OCI-LY3 (cell line): ENCODE data around the gene KIFAP3.
"Not testable (repeated sequence)": the region's sequence is repeated elsewhere in the genome, so short reads cannot be mapped to it uniquely, and the experiment has no call there.

Experiments
- H2AFZ ChIP-seq: fragments of 200-600, 300-600 bp; shearing (Covaris generic); 2 replicates; pipeline ENCODE4 v1.6.0; 2014; ENCODE audit warnings: antibody characterized with exemption, low read depth, low read length
- H3K27ac ChIP-seq: fragments of 200-600, 300-600 bp; sonication (generic); 2 replicates; pipeline ENCODE4 v1.5.1; 2014; ENCODE audit warnings: mild to moderate bottlenecking, low read length, moderate library complexity, mixed read lengths
- H3K27me3 ChIP-seq: fragments of 200-600, 300-600 bp; sonication (generic); 2 replicates; pipeline ENCODE4 v1.6.1; 2014; ENCODE audit warnings: low read depth, low read length, mixed read lengths
- H3K36me3 ChIP-seq: fragments of 200-600, 300-600 bp; sonication (generic); replicated peaks from 2 replicates; pipeline ENCODE3; 2014; ENCODE audit warnings: low read depth, low read length, mixed read lengths
- H3K4me1 ChIP-seq: fragments of 300-600, 200-600 bp; sonication (generic); 2 replicates; pipeline ENCODE4 v1.6.1; 2014; ENCODE audit warnings: low read length, mixed read lengths
- H3K4me2 ChIP-seq: fragments of 200-600, 300-600 bp; sonication (generic); 2 replicates; pipeline ENCODE4 v1.6.1; 2014; ENCODE audit warnings: low read length, mixed read lengths
- H3K4me3 ChIP-seq: fragments of 300-600, 200-600 bp; sonication (generic); 2 replicates; pipeline ENCODE4 v1.5.1; 2014; ENCODE audit warnings: antibody characterized with exemption, mild to moderate bottlenecking, low read length, moderate library complexity
- H3K79me2 ChIP-seq: fragments of 300-600, 200-600 bp; shearing (Covaris generic); 2 replicates; pipeline ENCODE4 v1.6.1; 2014; ENCODE audit warnings: mild to moderate bottlenecking, low read length, mixed read lengths
- H3K9ac ChIP-seq: fragments of 300-600, 200-600 bp; shearing (Covaris generic); 2 replicates; pipeline ENCODE4 v1.6.0; 2014; ENCODE audit warnings: mild to moderate bottlenecking, low read length, moderate library complexity
- H3K9me3 ChIP-seq: fragments of 200-600, 300-600 bp; shearing (Covaris generic); 2 replicates; pipeline ENCODE4 v1.6.1; 2014; ENCODE audit warnings: low read length, mixed read lengths; ENCODE audit not compliant: insufficient read depth
- H4K20me1 ChIP-seq: fragments of 200-600, 300-600 bp; sonication (generic); 2 replicates; pipeline ENCODE4 v1.6.1; 2016; ENCODE audit warnings: low read length, mixed read lengths; ENCODE audit not compliant: insufficient read depth
- CTCF ChIP-seq: fragments of 200-600, 300-600 bp; sonication (generic); IDR thresholded peaks from 2 replicates; pipeline ENCODE4 v1.5.1; 2014; ENCODE audit warnings: antibody characterized with exemption, low read length, low read depth
- EZH2phosphoT487 ChIP-seq: fragments of 200-600 bp; shearing (Covaris generic); IDR thresholded peaks from 2 replicates; pipeline ENCODE4 v1.6.1; 2018; ENCODE audit warnings: antibody characterized with exemption, mixed run types, low read depth

Gene KIFAP3

GRCh38 chr1:170097449-170097948 is 23.0 kb upstream of the KIFAP3 start:
- no peaks in the 10 kb centered on the region for H3K36me3 ChIP-seq
- no peaks in the 10 kb centered on the region for H4K20me1 ChIP-seq
- H3K4me3 ChIP-seq: peak overlapping the region; percentile 17; the same call in 1 of the 2 replicates
- H3K27me3 ChIP-seq: peaks cover 10% of the 10 kb centered on the region; the same call in 1 of the 2 replicates
- H2AFZ ChIP-seq: peak overlapping the region; percentile 33; the same call in 1 of the 2 replicates
- peak overlapping the region; percentile 54 for H3K4me2 ChIP-seq
- no peak for TF ChIP-seq EZH2phosphoT487
- no peak for TF ChIP-seq CTCF
- no peak overlapping the region for H3K27ac ChIP-seq
- no peak overlapping the region for H3K9ac ChIP-seq
- no peaks in the 10 kb centered on the region for H3K9me3 ChIP-seq
- H3K4me1 ChIP-seq: peaks cover 30% of the 10 kb centered on the region
- H3K79me2 ChIP-seq: no peaks in the 10 kb centered on the region

DNA sequence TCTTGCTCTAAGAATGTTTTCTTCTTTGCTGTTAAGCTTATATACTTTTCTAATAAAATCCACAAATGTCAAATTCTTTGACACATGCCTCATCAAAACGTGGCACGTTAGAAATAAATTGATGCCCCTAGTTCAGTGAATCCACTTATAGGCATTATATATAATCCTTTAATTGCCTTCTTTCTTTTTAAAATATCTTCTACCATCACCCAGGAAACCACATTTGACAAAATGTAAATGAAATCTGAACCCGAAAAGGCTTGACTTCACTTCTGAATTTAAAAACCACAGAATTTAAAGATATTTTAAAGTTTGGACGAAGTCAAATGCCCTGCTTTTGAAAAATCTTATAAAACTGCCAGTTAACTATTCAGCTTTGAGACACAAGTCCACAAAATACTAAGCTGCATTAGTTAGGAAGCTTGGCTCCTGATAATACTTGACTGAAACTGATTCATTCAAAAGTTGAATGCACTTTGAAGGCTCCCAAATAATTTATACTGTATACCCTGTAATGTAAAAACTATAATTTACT is 22.4 kb upstream of the KIFAP3 start:
- Histone ChIP-seq H3K36me3 (no peaks in the 10 kb centered on the region), H3K9me3 (no peaks in the 10 kb centered on the region), H3K4me1 (peaks cover 30% of the 10 kb centered on the region), H2AFZ (no peak overlapping the region), H3K4me2 (peak overlapping the region; percentile 54), H3K4me3 (no peak overlapping the region), H4K20me1 (no peaks in the 10 kb centered on the region), H3K9ac (no peak overlapping the region), H3K79me2 (no peaks in the 10 kb centered on the region), H3K27ac (no peak overlapping the region), H3K27me3 (peaks cover 10% of the 10 kb centered on the region; the same call in 1 of the 2 replicates)
- no peak for TF ChIP-seq EZH2phosphoT487
- no peak for TF ChIP-seq CTCF

DNA sequence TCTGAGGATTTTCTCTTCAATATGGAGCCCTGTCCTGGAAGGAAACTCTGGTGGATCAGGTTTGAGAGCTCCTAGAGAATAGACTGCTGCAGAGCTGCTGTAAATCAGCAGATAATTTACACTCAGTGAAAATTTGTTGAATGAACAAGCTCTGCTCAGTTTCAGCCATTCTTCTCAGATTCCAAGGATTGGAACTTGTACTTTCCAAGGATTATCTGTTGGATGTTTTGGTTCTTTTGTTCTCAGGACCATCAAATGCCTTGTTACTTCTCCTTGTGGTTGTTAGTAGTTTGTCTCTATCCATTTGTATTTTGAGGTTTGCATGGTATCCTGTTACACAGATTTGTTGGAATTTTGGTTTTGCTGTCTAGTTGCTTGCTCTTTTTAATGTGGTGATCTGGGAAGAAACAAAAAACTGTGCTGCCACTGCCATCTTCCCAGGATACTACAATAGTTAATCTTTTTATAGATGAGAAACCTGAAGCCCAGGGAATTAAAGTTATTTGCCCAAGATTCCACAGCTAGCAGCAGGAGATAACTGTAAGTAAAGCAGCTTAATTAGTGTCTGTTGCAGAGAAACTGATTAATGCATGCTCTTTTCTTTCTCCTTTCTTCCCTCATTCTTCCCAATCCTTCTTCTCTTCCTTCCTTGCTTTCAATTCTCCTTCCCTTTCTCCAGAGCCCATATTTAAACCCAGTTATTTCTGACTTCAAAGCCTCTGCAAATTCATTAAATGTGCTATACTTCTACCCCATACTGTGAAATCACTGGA is 21.7 kb upstream of the KIFAP3 start:
- Histone ChIP-seq H2AFZ (no peak overlapping the region), H3K9me3 (no peaks in the 10 kb centered on the region), H3K4me1 (peaks cover 30% of the 10 kb centered on the region), H3K27ac (no peak overlapping the region), H4K20me1 (no peaks in the 10 kb centered on the region), H3K4me3 (no peak overlapping the region), H3K79me2 (no peaks in the 10 kb centered on the region), H3K9ac (no peak overlapping the region), H3K27me3 (peaks cover 10% of the 10 kb centered on the region; the same call in 1 of the 2 replicates), H3K36me3 (no peaks in the 10 kb centered on the region), H3K4me2 (no peak overlapping the region)
- no peak for TF ChIP-seq EZH2phosphoT487
- no peak for TF ChIP-seq CTCF

DNA sequence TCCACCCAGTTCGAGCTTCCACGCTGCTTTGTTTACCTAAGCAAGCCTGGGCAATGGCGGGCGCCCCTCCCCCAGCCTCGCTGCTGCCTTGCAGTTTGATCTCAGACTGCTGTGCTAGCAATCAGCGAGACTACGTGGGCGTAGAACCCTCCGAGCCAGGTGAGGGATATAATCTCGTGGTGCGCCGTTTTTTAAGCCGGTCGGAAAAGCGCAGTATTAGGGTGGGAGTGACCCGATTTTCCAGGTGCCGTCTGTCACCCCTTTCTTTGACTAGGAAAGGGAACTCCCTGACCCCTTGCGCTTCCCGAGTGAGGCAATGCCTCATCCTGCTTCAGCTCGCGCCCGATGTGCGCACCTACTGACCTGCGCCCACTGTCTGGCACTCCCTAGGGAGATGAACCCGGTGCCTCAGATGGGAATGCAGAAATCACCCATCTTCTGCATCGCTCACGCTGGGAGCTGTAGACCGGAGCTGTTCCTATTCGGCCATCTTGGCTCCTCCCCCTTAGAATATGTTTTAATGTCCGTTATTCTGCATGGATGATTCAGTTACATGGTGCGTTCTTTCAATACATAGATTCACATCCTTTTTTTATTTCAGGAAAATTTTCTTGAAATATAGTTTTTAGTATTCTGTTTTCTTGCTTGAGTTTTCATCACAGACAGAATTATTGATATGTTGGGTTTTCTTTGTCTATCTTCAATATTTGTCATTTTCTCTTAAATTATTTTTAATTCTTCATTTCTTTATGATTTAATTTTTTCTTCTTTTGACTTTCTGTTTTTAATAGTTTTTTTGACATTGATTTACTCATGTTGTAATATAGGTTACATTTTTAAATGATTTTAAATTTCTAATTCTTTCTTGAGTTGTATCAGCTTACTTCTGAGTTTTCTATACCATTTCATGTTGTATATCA is 20.5 kb upstream of the KIFAP3 start:
- H3K27ac ChIP-seq, H3K4me3 ChIP-seq, H3K9me3 ChIP-seq, H3K27me3 ChIP-seq, H3K79me2 ChIP-seq, H3K4me2 ChIP-seq, H3K36me3 ChIP-seq, H3K9ac ChIP-seq, H4K20me1 ChIP-seq, H2AFZ ChIP-seq: not testable (repeated sequence)
- H3K4me1 ChIP-seq: peaks cover 30% of the 10 kb centered on the region
